Head of caudate nucleus (tissue), 42 donors: ENCODE results near the gene NYAP2.

Source experiments
- DNase-seq, 42 donors: peaks; one replicate each; pipeline versions ENCODE4 v3.0.0 to v3.0.0-alpha.2; 2020 to 2021; ENCODE audit warnings: mixed read lengths in 7 of 42
- intact Hi-C: fragments of 100-400 bp; cut with DNase I; formaldehyde crosslinking; loops from one replicate; pipeline ENCODE4 v1.15.0; 2022

The NYAP2 gene

DNA sequence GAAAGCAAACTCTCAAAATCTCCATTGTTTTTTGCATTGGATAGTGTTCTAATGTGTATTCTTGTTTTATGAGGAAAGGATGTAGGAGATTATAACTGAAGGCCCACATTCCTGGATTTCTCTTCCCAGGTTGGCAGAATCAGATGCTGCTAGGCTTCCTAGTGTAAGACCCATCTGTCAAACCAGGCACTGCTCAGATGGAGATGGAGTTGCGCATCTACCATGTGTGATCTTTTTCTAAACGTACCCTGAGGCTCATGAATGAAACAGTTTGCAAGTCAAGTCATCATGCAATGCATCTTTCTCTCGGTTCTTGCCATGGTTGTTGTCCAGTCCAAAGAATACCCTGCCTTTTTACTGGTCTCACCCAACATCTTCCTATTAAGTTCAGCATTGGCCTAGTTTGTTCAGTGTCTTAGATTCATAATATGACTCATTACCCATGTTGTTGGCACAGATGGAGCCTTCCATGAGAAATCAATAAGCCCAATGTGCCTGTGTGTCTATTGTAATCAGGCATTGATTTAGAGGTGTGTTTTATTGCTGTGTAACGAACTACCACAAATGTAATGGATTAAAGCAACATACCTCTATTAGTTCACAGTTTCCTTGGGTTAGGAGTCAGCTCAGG, 127.4 kb downstream of the NYAP2 start:
- intact Hi-C loops, result no loop called here
- no peak for DNase-seq

- intact Hi-C loops, result no loop called here
- no peak for DNase-seq
Observed at GRCh38 chr2:225531559-225531958, 132.0 kb downstream of the NYAP2 start.

DNA sequence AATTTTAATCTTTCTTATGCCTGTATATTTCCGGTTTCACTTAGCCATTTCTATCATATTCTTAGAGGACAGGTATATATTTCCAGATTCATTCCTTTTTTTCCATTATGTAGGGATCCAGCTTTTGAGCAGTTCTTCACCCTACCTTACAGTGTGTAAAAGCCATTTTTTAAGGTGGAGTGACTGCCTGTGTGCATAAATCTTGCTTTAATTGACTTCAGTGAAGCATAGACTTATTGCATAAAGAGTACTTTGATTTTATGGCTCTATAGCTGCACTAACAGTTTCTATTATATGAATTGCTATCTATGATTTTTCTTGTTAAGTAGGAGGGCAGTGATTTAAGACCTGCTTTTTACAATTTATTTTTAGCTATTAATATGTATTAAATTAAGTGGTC, 132.6 kb downstream of the NYAP2 start:
- intact Hi-C loops, result no loop called here
- no peak for DNase-seq

DNA sequence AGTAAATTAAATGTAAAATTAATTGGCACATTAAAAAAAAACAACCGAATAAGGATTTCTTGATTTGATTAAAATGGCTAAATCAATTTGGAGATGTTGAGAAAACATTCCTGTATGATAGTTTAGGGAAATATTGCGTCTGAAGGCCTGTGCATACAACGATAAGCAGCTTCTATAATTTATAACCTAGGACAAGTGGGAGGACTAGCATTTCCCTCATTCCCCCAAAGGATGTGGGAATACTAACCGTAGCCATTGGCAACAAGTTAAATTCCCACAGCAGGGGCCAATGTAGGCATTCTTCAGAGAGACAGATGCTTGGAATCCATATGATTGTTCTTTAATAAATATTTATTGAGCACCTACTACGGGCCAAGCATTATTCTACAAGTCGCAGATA, 134.5 kb downstream of the NYAP2 start:
- DNase-seq, result no peak
- intact Hi-C loops, result no loop called here

DNA sequence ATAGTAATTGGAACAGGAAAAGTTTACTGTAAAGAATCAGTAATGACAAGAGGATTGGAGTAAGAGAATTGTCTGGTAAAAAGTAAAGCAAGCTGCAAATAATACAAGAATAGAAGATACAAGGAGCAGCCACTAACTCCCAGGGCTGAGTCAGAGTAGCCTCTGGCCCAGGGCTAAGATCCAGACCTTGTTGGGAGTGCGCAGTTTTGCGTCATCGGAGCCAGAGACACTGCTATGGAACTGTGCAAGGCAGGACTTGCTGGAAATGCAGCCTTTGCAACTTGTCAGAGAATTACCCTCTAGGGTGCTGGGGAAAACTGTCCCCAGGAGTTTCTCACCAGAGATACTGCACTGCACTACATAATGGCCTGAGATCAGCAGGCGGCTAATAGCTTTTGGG, 135.2 kb downstream of the NYAP2 start:
- no peak for DNase-seq
- intact Hi-C loops, result no loop called here

- intact Hi-C loops, result no loop called here
- no peak for DNase-seq
Observed at GRCh38 chr2:225536036-225536435, 136.5 kb downstream of the NYAP2 start.

DNA sequence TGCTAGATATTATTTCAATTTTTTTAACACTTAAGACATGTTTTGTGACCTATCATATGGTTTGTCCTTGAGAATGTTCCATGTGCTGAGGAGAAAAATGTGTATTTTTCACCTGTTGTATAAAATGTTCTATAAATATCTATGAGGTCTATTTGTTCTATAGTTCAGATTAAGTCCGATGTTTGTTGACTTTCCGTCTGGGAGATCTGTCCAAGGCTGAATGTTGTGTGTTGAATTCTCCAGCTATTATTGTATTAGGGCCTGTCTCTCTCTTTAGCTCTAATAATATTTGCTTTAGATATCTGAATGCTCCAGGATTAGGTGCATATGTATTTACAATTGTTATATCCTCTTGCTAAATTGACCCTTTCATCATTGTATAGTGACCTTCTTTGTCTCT, 144.1 kb downstream of the NYAP2 start:
- intact Hi-C loops, result no loop called here
- no peak for DNase-seq

GRCh38 chr2:225556461-225556860, 157.0 kb downstream of the NYAP2 start:
- intact Hi-C loops, result no loop called here

DNA sequence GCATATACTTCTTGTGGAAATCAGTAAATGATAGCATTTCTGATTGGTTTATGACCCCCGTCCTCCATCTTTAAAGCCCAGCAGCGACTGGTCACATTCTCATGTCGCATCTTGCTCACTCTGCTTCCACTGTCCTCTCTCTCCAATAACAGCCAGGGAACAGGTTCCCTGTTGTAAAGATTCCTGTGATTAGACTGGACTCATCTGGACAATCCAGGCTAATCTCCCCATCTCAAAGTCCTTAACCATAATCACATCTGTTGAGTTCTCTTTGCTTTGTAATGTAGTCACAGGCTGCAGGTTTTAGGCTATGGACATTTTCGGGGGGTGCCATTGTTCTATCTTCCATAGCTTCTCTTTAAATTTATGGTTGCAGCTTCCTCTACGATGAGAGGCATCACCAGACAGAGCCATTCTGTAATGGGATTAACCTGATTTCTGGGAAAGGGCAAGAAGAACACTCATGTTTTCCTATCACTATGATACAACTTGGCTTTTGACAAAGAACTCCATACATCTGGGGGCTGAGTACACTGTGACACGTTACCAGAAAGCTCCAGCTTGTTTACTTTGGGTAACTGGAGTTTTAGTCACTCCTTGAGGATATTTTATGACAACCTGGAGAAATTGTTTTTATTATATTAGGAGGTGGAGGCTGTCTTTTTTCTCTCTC, 159.0 kb downstream of the NYAP2 start:
- intact Hi-C loops, result no loop called here
- no peak for DNase-seq

More at GRCh38 chr2:225556461-225556860, 157.0 kb downstream of the NYAP2 start:
- DNase-seq, result no peak

- intact Hi-C loops, result no loop called here
- DNase-seq, result no peak
Observed at GRCh38 chr2:225559072-225559415, 159.5 kb downstream of the NYAP2 start.

GRCh38 chr2:225566798-225567197, 167.3 kb downstream of the NYAP2 start:
- intact Hi-C loops, result no loop called here
- no peak for DNase-seq

GRCh38 chr2:225569995-225570394, 170.5 kb downstream of the NYAP2 start:
- DNase-seq, result no peak
- intact Hi-C loops, result no loop called here

DNA sequence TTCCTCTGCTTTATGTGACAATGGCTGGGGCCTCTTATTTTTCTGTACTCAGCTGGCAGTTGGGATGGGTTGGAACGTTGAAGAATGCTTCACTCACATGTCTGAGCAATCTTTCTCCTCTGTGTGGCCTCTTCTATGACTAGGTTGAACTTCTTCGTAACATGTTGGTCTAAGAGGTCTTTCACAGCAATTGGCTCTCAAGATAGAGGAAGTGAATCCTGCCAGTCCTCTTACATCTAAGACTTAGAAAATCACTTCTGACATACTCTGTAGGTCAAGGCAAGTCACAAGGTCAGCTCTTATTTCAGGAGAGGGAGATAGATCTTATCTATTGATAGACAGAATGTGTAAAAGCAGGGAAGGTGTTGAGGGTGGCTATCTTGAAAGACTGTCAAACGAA, 174.1 kb downstream of the NYAP2 start:
- intact Hi-C loops, result no loop called here
- no peak for DNase-seq

- intact Hi-C loops, result no loop called here
Observed at GRCh38 chr2:225574582-225575138, 175.2 kb downstream of the NYAP2 start.

DNA sequence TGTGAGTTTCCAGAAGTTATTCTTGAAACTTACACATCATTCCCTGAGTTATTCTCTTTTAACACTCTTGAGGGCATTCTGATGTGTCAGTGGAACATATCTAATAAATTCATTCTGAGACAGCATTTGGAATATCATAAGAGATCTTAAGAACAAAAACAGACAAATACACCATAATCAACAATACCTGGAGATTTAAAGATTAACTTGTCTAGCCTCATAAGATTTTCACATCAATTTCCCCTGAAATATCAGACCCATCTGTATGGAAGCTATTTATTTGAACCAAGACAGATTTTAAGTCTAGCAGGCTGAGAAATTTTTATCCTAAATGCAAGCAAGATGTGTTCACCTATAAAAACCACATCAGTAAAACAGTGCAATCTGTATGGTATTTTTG, 181.6 kb downstream of the NYAP2 start:
- no peak for DNase-seq
- intact Hi-C loops, result no loop called here

More at GRCh38 chr2:225574582-225575138, 175.2 kb downstream of the NYAP2 start:
- no peak for DNase-seq

- intact Hi-C loops, result no loop called here
- DNase-seq, result no peak
Observed at GRCh38 chr2:225581906-225582305, 182.4 kb downstream of the NYAP2 start.

DNA sequence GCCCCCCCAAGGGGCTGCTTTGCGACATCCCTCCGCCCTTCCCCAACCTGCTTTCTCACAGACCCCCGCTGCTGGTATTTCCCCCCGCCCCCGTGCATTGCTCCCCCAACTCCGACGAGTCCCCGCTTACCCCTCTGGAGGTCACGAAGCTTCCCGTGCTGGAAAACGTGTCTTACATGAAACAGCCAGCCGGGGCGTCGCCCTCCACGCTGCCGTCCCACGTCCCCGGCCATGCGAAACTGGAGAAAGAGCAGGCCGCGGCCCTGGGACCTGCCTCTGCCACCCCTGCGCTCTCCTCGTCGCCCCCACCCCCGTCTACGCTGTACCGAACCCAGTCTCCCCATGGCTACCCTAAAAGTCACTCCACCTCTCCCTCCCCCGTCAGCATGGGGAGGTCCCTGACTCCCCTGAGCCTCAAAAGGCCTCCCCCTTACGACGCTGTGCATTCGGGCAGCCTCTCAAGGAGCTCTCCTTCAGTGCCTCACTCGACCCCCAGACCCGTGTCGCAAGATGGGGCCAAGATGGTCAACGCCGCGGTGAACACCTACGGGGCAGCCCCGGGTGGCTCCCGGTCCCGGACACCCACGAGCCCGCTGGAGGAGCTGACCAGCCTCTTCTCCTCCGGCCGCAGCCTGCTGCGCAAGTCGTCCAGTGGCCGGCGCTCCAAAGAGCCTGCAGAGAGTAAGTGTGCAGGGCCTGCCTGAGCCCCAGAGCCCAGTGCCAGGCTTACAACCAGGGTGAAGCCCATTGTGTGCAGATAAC, 183.0 kb downstream of the NYAP2 start:
- intact Hi-C loops, result no loop called here
- no peak for DNase-seq

GRCh38 chr2:225584796-225585195, 185.3 kb downstream of the NYAP2 start:
- DNase-seq, result no peak
- intact Hi-C loops, result no loop called here

GRCh38 chr2:225590932-225591331, 191.4 kb downstream of the NYAP2 start:
- no peak for DNase-seq
- intact Hi-C loops, result no loop called here

GRCh38 chr2:225597911-225598310, 198.4 kb downstream of the NYAP2 start:
- intact Hi-C loops, result no loop called here
- no peak for DNase-seq
